Measurements from ENCODE around the gene PTPN12. TPM values are rescaled to one million over a fixed set of nuclear protein-coding genes. Genes with fewer than 3 reads are reported as not detected.
A peak's percentile ranks its signal among the peaks of the same experiment; 100 is the strongest.
"Not testable (repeated sequence)": the region's sequence is repeated elsewhere in the genome, so short reads cannot be mapped to it uniquely, and the experiment has no call there.

The PTPN12 gene
- total and polyA plus RNA-seq, 2 donors (not counting 1 experiment from before 2014, with no cell fraction given) = 42.3 to 47.8 TPM

DNA sequence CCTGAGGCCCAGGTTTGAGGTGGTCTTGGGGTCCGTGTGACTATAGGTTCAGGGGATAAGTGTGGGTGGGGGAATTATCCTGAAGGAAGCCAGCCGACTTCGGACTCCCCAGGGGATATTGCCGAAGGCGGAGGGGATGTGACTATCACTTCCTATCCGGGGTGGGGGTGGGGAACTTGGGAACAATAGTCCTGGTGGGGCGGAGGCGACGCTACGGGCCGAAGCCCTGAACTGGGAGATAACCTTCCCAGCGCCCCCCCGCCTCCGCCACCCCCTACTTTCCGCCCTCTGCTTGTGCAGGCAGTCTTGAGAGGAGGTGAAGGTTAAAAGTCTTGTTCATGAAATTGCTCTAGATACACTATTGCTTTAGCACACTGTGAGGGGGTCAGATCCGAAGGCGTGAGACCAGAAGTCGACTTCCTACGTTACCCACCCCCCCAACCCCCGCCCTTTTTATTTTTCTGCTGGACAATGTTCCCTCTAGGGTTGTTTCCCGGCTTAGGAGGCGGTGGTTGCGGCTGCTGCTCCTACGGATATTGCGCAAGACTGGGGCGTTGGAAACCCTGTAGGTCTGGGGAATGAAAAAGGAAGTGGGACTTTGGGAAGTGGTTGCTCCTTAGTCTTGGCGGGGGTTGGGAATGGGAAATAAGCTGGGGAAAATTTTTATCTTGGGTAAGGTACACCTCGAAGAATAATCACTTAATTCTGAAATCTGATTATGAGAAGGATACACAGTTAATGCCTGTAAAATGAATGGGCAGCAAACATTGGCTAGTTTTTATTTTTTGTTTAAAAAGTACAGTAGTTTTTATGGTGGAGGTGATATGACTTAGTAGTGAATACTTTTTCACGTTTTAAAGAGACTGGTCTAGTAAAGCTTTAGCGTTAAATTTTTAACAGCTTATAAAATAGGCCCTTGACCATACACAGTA lies 1.5 kb downstream of the PTPN12 start:
- Histone ChIP-seq H3K4me2 (ENCODE audit: extremely low read depth, insufficient read depth, low read length) (peak overlapping the region; percentile 77), H3K9ac (ENCODE audit: insufficient read depth, low read length) (peak overlapping the region; percentile 87), H3K27ac (ENCODE audit: insufficient read depth, low read length) (peak overlapping the region; percentile 95), H3K4me3 (replicated peaks in 1 of 4; ENCODE audit: control extremely low read depth in 1 of 4, insufficient read depth in 1 of 4, low read depth in 3 of 4, low read length in 4 of 4) (peak overlapping the region; percentile 92 to 100 (median 98)), H3K27me3 (ENCODE audit: control insufficient read depth, insufficient read depth, low read length) (no peaks in the 10 kb centered on the region), H4K20me1 (ENCODE audit: control insufficient read depth, extremely low read depth, insufficient read depth, low read length) (peaks cover 8% of the 10 kb centered on the region), H3K36me3 (ENCODE audit: control insufficient read depth, insufficient read depth, low read length) (peaks cover 2% of the 10 kb centered on the region), H3K9me3 (ENCODE audit: control insufficient read depth, insufficient read depth, low read depth, low read length) (no peaks in the 10 kb centered on the region), H2AFZ (ENCODE audit: low read length) (peak overlapping the region; percentile 47), H3K4me1 (ENCODE audit: control insufficient read depth, extremely low read depth, insufficient read depth, low read length) (peaks cover 13% of the 10 kb centered on the region), H3K79me2 (ENCODE audit: control insufficient read depth, insufficient read depth, low read length) (peaks cover 62% of the 10 kb centered on the region)
- TF ChIP-seq, protein P1, sequence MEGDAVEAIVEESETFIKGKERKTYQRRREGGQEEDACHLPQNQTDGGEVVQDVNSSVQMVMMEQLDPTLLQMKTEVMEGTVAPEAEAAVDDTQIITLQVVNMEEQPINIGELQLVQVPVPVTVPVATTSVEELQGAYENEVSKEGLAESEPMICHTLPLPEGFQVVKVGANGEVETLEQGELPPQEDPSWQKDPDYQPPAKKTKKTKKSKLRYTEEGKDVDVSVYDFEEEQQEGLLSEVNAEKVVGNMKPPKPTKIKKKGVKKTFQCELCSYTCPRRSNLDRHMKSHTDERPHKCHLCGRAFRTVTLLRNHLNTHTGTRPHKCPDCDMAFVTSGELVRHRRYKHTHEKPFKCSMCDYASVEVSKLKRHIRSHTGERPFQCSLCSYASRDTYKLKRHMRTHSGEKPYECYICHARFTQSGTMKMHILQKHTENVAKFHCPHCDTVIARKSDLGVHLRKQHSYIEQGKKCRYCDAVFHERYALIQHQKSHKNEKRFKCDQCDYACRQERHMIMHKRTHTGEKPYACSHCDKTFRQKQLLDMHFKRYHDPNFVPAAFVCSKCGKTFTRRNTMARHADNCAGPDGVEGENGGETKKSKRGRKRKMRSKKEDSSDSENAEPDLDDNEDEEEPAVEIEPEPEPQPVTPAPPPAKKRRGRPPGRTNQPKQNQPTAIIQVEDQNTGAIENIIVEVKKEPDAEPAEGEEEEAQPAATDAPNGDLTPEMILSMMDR (conservative IDR thresholded peaks at IDR 0.05 in 1 of 2, IDR thresholded peaks at IDR 0.05 in 1 of 2; ENCODE audit: low read depth in 1 of 2, low read length in 2 of 2) = no peak
- TF ChIP-seq EZH2 (IDR thresholded peaks at IDR 0.05; ENCODE audit: low read length, missing control alignments) = no peak
- peak; percentile 91 to 96 for DNase-seq (ENCODE audit: low read depth in 2 of 2)

GRCh38 chr7:77540402-77540822 lies 3.3 kb downstream of the PTPN12 start:
- no peak overlapping the region for H3K9ac ChIP-seq (ENCODE audit: insufficient read depth, low read length)

DNA sequence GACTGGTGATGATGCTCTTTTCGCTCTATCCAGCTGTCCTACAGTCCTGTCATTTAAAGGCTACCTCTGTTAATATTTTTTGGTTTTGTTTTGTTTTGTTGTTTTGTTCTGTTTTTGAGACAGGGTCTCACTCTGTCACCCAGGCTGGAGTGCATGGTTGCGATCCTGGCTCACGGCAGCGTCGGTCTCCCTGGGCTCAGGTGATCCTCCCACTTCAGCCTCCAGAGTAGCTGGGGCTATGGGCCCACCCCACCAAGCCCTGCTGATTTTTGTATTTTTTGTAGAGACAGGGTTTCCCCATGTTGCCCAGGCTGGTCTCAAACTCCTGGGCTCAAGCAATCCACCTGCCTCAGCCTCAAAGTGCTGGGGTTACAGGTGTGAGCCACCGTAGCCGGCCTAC lies 3.9 kb downstream of the PTPN12 start:
- H3K4me2 ChIP-seq (ENCODE audit: extremely low read depth, insufficient read depth, low read length); DNase-seq (ENCODE audit: low read depth in 2 of 2); H3K4me3 ChIP-seq (replicated peaks in 1 of 4; ENCODE audit: control extremely low read depth in 1 of 4, insufficient read depth in 1 of 4, low read depth in 3 of 4, low read length in 4 of 4); H3K27ac ChIP-seq (ENCODE audit: insufficient read depth, low read length); H3K9ac ChIP-seq (ENCODE audit: insufficient read depth, low read length); H3K27me3 ChIP-seq (ENCODE audit: control insufficient read depth, insufficient read depth, low read length); H3K9me3 ChIP-seq (ENCODE audit: control insufficient read depth, insufficient read depth, low read depth, low read length); H4K20me1 ChIP-seq (ENCODE audit: control insufficient read depth, extremely low read depth, insufficient read depth, low read length); H3K36me3 ChIP-seq (ENCODE audit: control insufficient read depth, insufficient read depth, low read length); H2AFZ ChIP-seq (ENCODE audit: low read length): not testable (repeated sequence)
- Histone ChIP-seq H3K4me1 (ENCODE audit: control insufficient read depth, extremely low read depth, insufficient read depth, low read length) (peaks cover 16% of the 10 kb centered on the region), H3K79me2 (ENCODE audit: control insufficient read depth, insufficient read depth, low read length) (peaks cover 85% of the 10 kb centered on the region)

More at GRCh38 chr7:77540402-77540822, 3.3 kb downstream of the PTPN12 start:
- Histone ChIP-seq H3K36me3 (ENCODE audit: control insufficient read depth, insufficient read depth, low read length) (peaks cover 2% of the 10 kb centered on the region), H4K20me1 (ENCODE audit: control insufficient read depth, extremely low read depth, insufficient read depth, low read length) (peaks cover 8% of the 10 kb centered on the region), H3K27ac (ENCODE audit: insufficient read depth, low read length) (no peak overlapping the region), H3K4me1 (ENCODE audit: control insufficient read depth, extremely low read depth, insufficient read depth, low read length) (peaks cover 16% of the 10 kb centered on the region), H3K27me3 (ENCODE audit: control insufficient read depth, insufficient read depth, low read length) (no peaks in the 10 kb centered on the region), H3K79me2 (ENCODE audit: control insufficient read depth, insufficient read depth, low read length) (peaks cover 80% of the 10 kb centered on the region), H3K4me3 (replicated peaks in 1 of 4; ENCODE audit: control extremely low read depth in 1 of 4, insufficient read depth in 1 of 4, low read depth in 3 of 4, low read length in 4 of 4) (peak overlapping the region in 2 of 4 experiments; percentile 14 to 20), H3K9me3 (ENCODE audit: control insufficient read depth, insufficient read depth, low read depth, low read length) (no peaks in the 10 kb centered on the region), H3K4me2 (ENCODE audit: extremely low read depth, insufficient read depth, low read length) (peak overlapping the region; percentile 77), H2AFZ (ENCODE audit: low read length) (no peak overlapping the region)
- no peak for TF ChIP-seq EZH2 (IDR thresholded peaks at IDR 0.05; ENCODE audit: low read length, missing control alignments)
- TF ChIP-seq, protein P1 (conservative IDR thresholded peaks at IDR 0.05 in 1 of 2, IDR thresholded peaks at IDR 0.05 in 1 of 2; ENCODE audit: low read depth in 1 of 2, low read length in 2 of 2) = no peak
- no peak for DNase-seq (ENCODE audit: low read depth in 2 of 2)
